ENCODE data around the gene COL4A3. TPM values are rescaled to one million over a fixed set of nuclear protein-coding genes. Genes with fewer than 3 reads are reported as not detected.

COL4A3 gene
- total RNA-seq, 1 experiment from 2014 or later, result 0.12 TPM

- no peaks in the 10 kb centered on the region for H3K9me3 Mint-ChIP-seq (ENCODE audit: unreplicated experiment)
- TF ChIP-seq, protein P1, sequence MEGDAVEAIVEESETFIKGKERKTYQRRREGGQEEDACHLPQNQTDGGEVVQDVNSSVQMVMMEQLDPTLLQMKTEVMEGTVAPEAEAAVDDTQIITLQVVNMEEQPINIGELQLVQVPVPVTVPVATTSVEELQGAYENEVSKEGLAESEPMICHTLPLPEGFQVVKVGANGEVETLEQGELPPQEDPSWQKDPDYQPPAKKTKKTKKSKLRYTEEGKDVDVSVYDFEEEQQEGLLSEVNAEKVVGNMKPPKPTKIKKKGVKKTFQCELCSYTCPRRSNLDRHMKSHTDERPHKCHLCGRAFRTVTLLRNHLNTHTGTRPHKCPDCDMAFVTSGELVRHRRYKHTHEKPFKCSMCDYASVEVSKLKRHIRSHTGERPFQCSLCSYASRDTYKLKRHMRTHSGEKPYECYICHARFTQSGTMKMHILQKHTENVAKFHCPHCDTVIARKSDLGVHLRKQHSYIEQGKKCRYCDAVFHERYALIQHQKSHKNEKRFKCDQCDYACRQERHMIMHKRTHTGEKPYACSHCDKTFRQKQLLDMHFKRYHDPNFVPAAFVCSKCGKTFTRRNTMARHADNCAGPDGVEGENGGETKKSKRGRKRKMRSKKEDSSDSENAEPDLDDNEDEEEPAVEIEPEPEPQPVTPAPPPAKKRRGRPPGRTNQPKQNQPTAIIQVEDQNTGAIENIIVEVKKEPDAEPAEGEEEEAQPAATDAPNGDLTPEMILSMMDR (IDR thresholded peaks at IDR 0.05; ENCODE audit: unreplicated experiment), result no peak
- DNase-seq (ENCODE audit: unreplicated experiment), result no peak
- no peaks in the 10 kb centered on the region for H3K36me3 Mint-ChIP-seq (ENCODE audit: insufficient read depth, unreplicated experiment)
- ChIA-PET POLR2A (no interaction called here), CTCF (no interaction called here)
- H3K27ac Mint-ChIP-seq (ENCODE audit: low read depth, unreplicated experiment), result no peak overlapping the region
- H3K4me1 Mint-ChIP-seq (ENCODE audit: insufficient read depth, unreplicated experiment), result no peaks in the 10 kb centered on the region
- no peak overlapping the region for H3K4me3 Mint-ChIP-seq (ENCODE audit: unreplicated experiment)
- BruUV-seq (replicated peaks), result no TSS peak
- H3K27me3 Mint-ChIP-seq (ENCODE audit: insufficient read depth, unreplicated experiment), result peaks cover 10% of the 10 kb centered on the region
- intact Hi-C loops (cut with micrococcal nuclease), result no loop called here
Measured at GRCh38 chr2:227185615-227186232, 21.3 kb downstream of the COL4A3 start.

GRCh38 chr2:227186751-227187150, 22.3 kb downstream of the COL4A3 start:
- Mint-ChIP-seq H3K27ac (ENCODE audit: low read depth, unreplicated experiment) (no peak overlapping the region), H3K36me3 (ENCODE audit: insufficient read depth, unreplicated experiment) (no peaks in the 10 kb centered on the region), H3K9me3 (ENCODE audit: unreplicated experiment) (no peaks in the 10 kb centered on the region), H3K4me1 (ENCODE audit: insufficient read depth, unreplicated experiment) (no peaks in the 10 kb centered on the region), H3K27me3 (ENCODE audit: insufficient read depth, unreplicated experiment) (peaks cover 10% of the 10 kb centered on the region), H3K4me3 (ENCODE audit: unreplicated experiment) (no peak overlapping the region)
- no peak for DNase-seq (ENCODE audit: unreplicated experiment)
- TF ChIP-seq, protein P1 (IDR thresholded peaks at IDR 0.05; ENCODE audit: unreplicated experiment), result no peak
- CTCF ChIA-PET, result no interaction called here
- intact Hi-C loops (cut with micrococcal nuclease), result no loop called here
- POLR2A ChIA-PET, result no interaction called here
- BruUV-seq (replicated peaks), result no TSS peak

DNA sequence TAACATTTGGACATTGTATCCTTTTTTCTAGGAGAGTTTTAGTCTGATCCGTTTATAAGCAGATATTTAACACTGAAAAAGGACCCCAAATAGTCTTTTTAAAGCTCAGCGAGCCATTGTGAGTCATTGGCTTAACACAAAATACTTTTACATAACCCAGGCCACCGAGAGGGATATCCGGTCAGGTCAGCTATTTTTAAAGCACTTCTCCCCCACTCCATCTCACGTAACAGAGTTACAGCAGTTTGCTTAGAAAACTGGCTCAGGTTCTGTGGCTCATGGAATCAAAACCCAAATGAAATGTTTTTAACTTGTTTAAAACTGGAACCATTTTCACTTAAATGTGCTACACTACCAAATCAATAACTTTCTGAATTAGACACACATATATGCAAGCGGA, 23.9 kb downstream of the COL4A3 start:
- H3K27me3 Mint-ChIP-seq (ENCODE audit: insufficient read depth, unreplicated experiment), result peaks cover 10% of the 10 kb centered on the region
- no TSS peak for BruUV-seq (replicated peaks)
- no peak overlapping the region for H3K27ac Mint-ChIP-seq (ENCODE audit: low read depth, unreplicated experiment)
- TF ChIP-seq, protein P1 (IDR thresholded peaks at IDR 0.05; ENCODE audit: unreplicated experiment), result no peak
- H3K4me1 Mint-ChIP-seq (ENCODE audit: insufficient read depth, unreplicated experiment), result no peaks in the 10 kb centered on the region
- ChIA-PET POLR2A (no interaction called here), CTCF (interaction anchor here (0.7 to 1.2 kb wide), 3 partner anchors 8 to 28 kb away, joined by 4 to 5 read pairs (median 4); no protein-coding TSS in a partner anchor)
- H3K9me3 Mint-ChIP-seq (ENCODE audit: unreplicated experiment), result no peaks in the 10 kb centered on the region
- H3K36me3 Mint-ChIP-seq (ENCODE audit: insufficient read depth, unreplicated experiment), result no peaks in the 10 kb centered on the region
- intact Hi-C loops (cut with micrococcal nuclease), result no loop called here
- peak; percentile 41 for DNase-seq (ENCODE audit: unreplicated experiment)
- no peak overlapping the region for H3K4me3 Mint-ChIP-seq (ENCODE audit: unreplicated experiment)

GRCh38 chr2:227191367-227191766, 26.9 kb downstream of the COL4A3 start:
- BruUV-seq (replicated peaks), result no TSS peak
- TF ChIP-seq, protein P1 (IDR thresholded peaks at IDR 0.05; ENCODE audit: unreplicated experiment), result no peak
- Mint-ChIP-seq H3K9me3 (ENCODE audit: unreplicated experiment) (no peaks in the 10 kb centered on the region), H3K4me3 (ENCODE audit: unreplicated experiment) (no peak overlapping the region), H3K36me3 (ENCODE audit: insufficient read depth, unreplicated experiment) (no peaks in the 10 kb centered on the region), H3K27me3 (ENCODE audit: insufficient read depth, unreplicated experiment) (peaks cover 10% of the 10 kb centered on the region), H3K4me1 (ENCODE audit: insufficient read depth, unreplicated experiment) (no peaks in the 10 kb centered on the region), H3K27ac (ENCODE audit: low read depth, unreplicated experiment) (no peak overlapping the region)
- ChIA-PET CTCF (interaction anchor here (0.9 to 1.1 kb wide), 3 partner anchors 9 to 206 kb away, joined by 3 read pairs; no protein-coding TSS in a partner anchor), POLR2A (no interaction called here)
- intact Hi-C loops (cut with micrococcal nuclease), result no loop called here
- DNase-seq (ENCODE audit: unreplicated experiment), result peak; percentile 26

Measured in MCF 10A (cell line).